K562 (cell line): Measurements from ENCODE around the gene GSTM1.

ENCODE experiments used
- CTCF ChIP-seq, 3 experiments: IDR thresholded peaks in 2 of 3; conservative IDR thresholded peaks in 1 of 3; 2 replicates each; pipeline ENCODE4 v1.5.1; 2011 to 2012; ENCODE audit warnings: low read length in 3 of 3, mild to moderate bottlenecking in 3 of 3, control low read depth in 2 of 3, improper control_type of control experiment in 1 of 3, inconsistent platforms in 1 of 3, low read depth in 1 of 3, mixed read lengths in 1 of 3, moderate library complexity in 1 of 3; ENCODE audit not compliant: insufficient read depth in 2 of 3
- HDAC2 ChIP-seq: fragments of 450-650 bp; IDR thresholded peaks from 2 replicates; pipeline ENCODE4 v1.6.1; 2016; ENCODE audit warnings: mild to moderate bottlenecking
- HIVEP1 ChIP-seq: fragments of 250-450 bp; sonication (Bioruptor Pico); IDR thresholded peaks from 2 replicates; pipeline ENCODE4 v1.4.0; 2020; ENCODE audit warnings: mild to moderate bottlenecking
- JUND ChIP-seq, 2 experiments: IDR thresholded peaks; 2 replicates in 1 of 2; 3 replicates in 1 of 2; pipeline ENCODE4 v1.6.1; 2011; ENCODE audit warnings: borderline replicate concordance in 2 of 2, low read depth in 2 of 2, low read length in 2 of 2, improper control_type of control experiment in 1 of 2, missing biosample characterization in 1 of 2, missing genetic modification characterization in 1 of 2, missing genetic modification reagents in 1 of 2
- MCM7 ChIP-seq, 2 experiments: fragments of 450-650 bp; IDR thresholded peaks; 2 replicates each; pipeline ENCODE4 v1.6.1; 2016 to 2018
- MNT ChIP-seq, 2 experiments: fragments of 450-650 bp; conservative IDR thresholded peaks; 2 replicates each; pipeline ENCODE4 v1.6.1; 2017; ENCODE audit warnings: mild to moderate bottlenecking in 2 of 2, moderate library complexity in 2 of 2
- PRMT5 ChIP-seq: sonication (generic); formaldehyde crosslinking; IDR thresholded peaks from 2 replicates; pipeline ENCODE4 v1.5.0; 2020; ENCODE audit warnings: missing genetic modification reagents
- TEAD1 ChIP-seq, 2 experiments: fragments of 450-650 bp in 1 of 2; sonication (generic) in 1 of 2; formaldehyde crosslinking; IDR thresholded peaks; 2 replicates each; pipeline versions ENCODE4 v1.4.0 to v1.8.0; 2020 to 2022; ENCODE audit warnings: mild to moderate bottlenecking in 2 of 2, missing genetic modification reagents in 1 of 2
- ZBTB1 ChIP-seq: sonication (generic); formaldehyde crosslinking; IDR thresholded peaks from 2 replicates; pipeline ENCODE4 v1.8.1; 2023; ENCODE audit warnings: missing genetic modification reagents, low read depth, mild to moderate bottlenecking, borderline replicate concordance
- ZNF431 ChIP-seq: sonication (generic); formaldehyde crosslinking; IDR thresholded peaks from 2 replicates; pipeline ENCODE4 v1.8.0; 2022; ENCODE audit warnings: mild to moderate bottlenecking, missing genetic modification reagents

- TF ChIP-seq ZBTB1 (no peak), HDAC2 (no peak), HIVEP1 (CRISPR knock-in tag) (no peak), CTCF (IDR thresholded peaks at IDR 0.05 in 2 of 3, conservative IDR thresholded peaks at IDR 0.05 in 1 of 3; ENCODE audit: insufficient read depth in 2 of 3, low read depth in 1 of 3, low read length in 3 of 3) (no peak), TEAD1 (CRISPR knock-in tag; IDR thresholded peaks at IDR 0.05) (no peak), PRMT5 (CRISPR knock-in tag) (no peak), JUND (IDR thresholded peaks at IDR 0.05; ENCODE audit: borderline replicate concordance, low read depth, low read length) (no peak), JUND (tag; IDR thresholded peaks at IDR 0.05; ENCODE audit: borderline replicate concordance, low read depth, low read length) (no peak), ZNF431 (CRISPR knock-in tag) (no peak), MCM7 (IDR thresholded peaks at IDR 0.05) (no peak), MNT (conservative IDR thresholded peaks at IDR 0.05) (no peak)
These were observed 27.2 kb downstream of the GSTM1 start for GRCh38 chr1:109714661-109715372.
